Upper lobe of left lung (tissue), 6 donors: ENCODE results near the gene CD46. TPM values are rescaled to one million over a fixed set of nuclear protein-coding genes. Genes with fewer than 3 reads are reported as not detected.

Source experiments
- ATAC-seq, 2 donors: fragments of 200-7000 bp; cut with Tn5 transposase; one replicate each; pipeline ENCODE4 v1.9.1; 2022; ENCODE audit warnings: mild to moderate bottlenecking in 2 of 2, moderate library complexity in 2 of 2; ENCODE audit not compliant: low FRiP score in 2 of 2
- DNase-seq, 2 donors: peaks; one replicate each; pipeline ENCODE4 v3.0.0-alpha.2; 2019 to 2020
- H3K27ac ChIP-seq, 4 donors: fragments of 200-600 bp; sonication (generic); one replicate each; pipeline ENCODE4 v1.5.1; 2016 to 2019
- H3K27me3 ChIP-seq, 4 donors: fragments of 200-600 bp; sonication (generic); one replicate each; pipeline ENCODE4 v1.5.1; 2017 to 2019
- H3K36me3 ChIP-seq, 4 donors: fragments of 200-600 bp; sonication (generic); one replicate each; pipeline ENCODE4 v1.5.1; 2016 to 2019
- H3K4me1 ChIP-seq, 4 donors: fragments of 200-600 bp; sonication (generic); one replicate each; pipeline ENCODE4 v1.5.1; 2018 to 2019
- H3K4me3 ChIP-seq, 4 donors: fragments of 200-600 bp; sonication (generic); one replicate each; pipeline ENCODE4 v1.5.1; 2017 to 2019; ENCODE audit warnings: mild to moderate bottlenecking in 2 of 4, moderate library complexity in 1 of 4
- H3K9me3 ChIP-seq, 4 donors: fragments of 200-600 bp; sonication (generic); one replicate each; pipeline ENCODE4 v1.5.1; 2018 to 2019
- EP300 ChIP-seq, 4 donors: sonication (generic); formaldehyde crosslinking; IDR thresholded peaks; one replicate each; pipeline ENCODE4 v1.5.1; 2017; ENCODE audit warnings: antibody characterized with exemption in 4 of 4, control low read depth in 2 of 4
- POLR2A ChIP-seq, 4 donors: fragments of 450-650 bp; IDR thresholded peaks; one replicate each; pipeline ENCODE4 v1.5.1; 2016 to 2017; ENCODE audit warnings: antibody characterized with exemption in 4 of 4, mild to moderate bottlenecking in 2 of 4
- POLR2AphosphoS5 ChIP-seq, 2 donors: sonication (generic); formaldehyde crosslinking; IDR thresholded peaks; one replicate each; pipeline ENCODE4 v1.5.1; 2017; ENCODE audit warnings: antibody characterized with exemption in 2 of 2
- WGBS, 2 donors: methylation state at CpG; one replicate each; pipeline ENCODE4 v1.1.5; 2017 to 2018; 5-methylcytosine and 5-hydroxymethylcytosine counted together
- total RNA-seq, 6 donors: library from RNA; depleted of rRNA in 4 of 6; stranded (reverse); fragments of >200 nt in 4 of 6; gene quantifications; one replicate each; pipeline versions ENCODE4 v1.1.0 to v1.2.1, GENCODE V29; 2016 to 2021
- TF ChIP-seq, protein P1 (sequence below), 6 experiments: fragments of 450-650 bp in 4 of 6; fragments of 200-600 bp in 2 of 6; sonication (generic) in 2 of 6; IDR thresholded peaks; one replicate each; pipeline ENCODE4 v1.5.1; 2016 to 2019; ENCODE audit warnings: antibody characterized with exemption in 6 of 6
- donor health status: DM: no; HTN: no; CAD: no; lungs with moderate emphysema.
- donor health status: DM: no; HTN: yes; CAD: no; lungs with severe emphysema.

The CD46 gene
- total RNA-seq, 6 donors from 2014 or later = 105 to 358 (median 248) TPM

DNA sequence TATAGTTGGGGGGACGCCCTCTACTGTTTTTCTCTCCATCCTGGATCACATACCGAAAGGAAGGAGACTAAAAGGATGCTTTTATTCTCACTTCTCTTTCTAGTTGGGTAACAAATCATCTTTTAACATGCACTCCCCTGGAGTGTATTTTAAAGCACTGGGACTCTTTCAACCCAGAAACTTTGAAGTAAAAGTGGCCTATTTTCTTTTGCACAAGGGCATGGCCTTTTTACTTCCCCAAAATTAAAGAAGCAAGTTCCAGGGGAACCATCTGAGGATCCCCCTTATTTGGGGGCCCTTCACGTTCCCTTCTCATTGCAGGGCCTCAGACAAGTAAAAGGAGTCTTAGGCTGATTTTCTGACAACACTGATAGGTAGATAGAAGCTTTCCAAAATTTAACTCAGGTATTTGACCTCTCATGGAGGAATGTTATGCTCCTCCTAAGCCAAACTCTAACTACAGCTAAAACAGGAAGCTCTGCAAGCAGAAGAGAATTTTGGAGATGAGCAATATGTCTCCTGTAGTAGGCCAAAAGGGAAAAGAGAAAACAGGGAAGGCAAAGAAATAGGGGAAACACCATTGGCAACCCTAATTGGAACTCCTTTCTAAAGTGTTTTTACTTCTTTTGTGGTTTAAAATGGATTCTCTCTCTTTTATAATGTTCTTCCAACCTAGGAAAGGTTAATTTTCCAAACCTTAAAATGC, 8.9 kb upstream of the CD46 start:
- Histone ChIP-seq H3K9me3 (no peaks in the 10 kb centered on the region), H3K4me3 (no peak overlapping the region), H3K27me3 (no peaks in the 10 kb centered on the region), H3K4me1 (peaks cover 0 to 27% (median 7%) of the 10 kb centered on the region in 4 donors), H3K27ac (no peak overlapping the region), H3K36me3 (no peaks in the 10 kb centered on the region)
- DNase-seq (no peak), ATAC-seq (no peak)
- 79 to 85% methylated on average over 3 of the region's 3 CpGs for WGBS, 2 donors
- TF ChIP-seq, protein P1, sequence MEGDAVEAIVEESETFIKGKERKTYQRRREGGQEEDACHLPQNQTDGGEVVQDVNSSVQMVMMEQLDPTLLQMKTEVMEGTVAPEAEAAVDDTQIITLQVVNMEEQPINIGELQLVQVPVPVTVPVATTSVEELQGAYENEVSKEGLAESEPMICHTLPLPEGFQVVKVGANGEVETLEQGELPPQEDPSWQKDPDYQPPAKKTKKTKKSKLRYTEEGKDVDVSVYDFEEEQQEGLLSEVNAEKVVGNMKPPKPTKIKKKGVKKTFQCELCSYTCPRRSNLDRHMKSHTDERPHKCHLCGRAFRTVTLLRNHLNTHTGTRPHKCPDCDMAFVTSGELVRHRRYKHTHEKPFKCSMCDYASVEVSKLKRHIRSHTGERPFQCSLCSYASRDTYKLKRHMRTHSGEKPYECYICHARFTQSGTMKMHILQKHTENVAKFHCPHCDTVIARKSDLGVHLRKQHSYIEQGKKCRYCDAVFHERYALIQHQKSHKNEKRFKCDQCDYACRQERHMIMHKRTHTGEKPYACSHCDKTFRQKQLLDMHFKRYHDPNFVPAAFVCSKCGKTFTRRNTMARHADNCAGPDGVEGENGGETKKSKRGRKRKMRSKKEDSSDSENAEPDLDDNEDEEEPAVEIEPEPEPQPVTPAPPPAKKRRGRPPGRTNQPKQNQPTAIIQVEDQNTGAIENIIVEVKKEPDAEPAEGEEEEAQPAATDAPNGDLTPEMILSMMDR (IDR thresholded peaks at IDR 0.05) = no peak
- TF ChIP-seq POLR2A (IDR thresholded peaks at IDR 0.05) = no peak
- no peak for TF ChIP-seq EP300 (IDR thresholded peaks at IDR 0.05)
- TF ChIP-seq POLR2AphosphoS5 (IDR thresholded peaks at IDR 0.05) = no peak

DNA sequence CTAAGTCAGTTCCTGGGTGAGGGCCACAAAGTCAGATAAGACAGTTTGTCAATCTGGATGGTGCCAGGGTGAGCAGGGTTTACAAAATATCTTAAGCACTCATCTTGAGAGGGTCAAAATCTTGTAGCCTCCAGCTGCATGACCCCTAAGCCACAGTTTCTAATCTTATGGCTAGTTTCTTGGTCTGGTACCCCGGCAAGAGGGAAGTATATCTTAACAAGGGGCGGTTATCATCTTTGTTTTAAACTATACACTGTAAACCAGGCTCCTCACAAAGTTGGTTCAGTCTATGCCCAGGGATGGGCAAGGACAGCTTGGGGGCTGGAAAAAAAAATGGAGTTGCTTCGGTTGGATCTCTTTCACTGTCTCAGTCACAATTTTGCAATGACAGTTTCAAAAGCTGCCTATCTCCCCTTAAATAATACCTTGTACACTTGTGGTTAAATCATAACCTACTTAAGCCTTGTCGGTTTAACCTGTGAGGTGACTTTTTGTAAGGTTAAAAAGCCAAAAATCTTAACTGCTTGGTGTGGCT, 7.8 kb upstream of the CD46 start:
- Histone ChIP-seq H3K4me3 (no peak overlapping the region), H3K9me3 (no peaks in the 10 kb centered on the region), H3K27ac (no peak overlapping the region), H3K4me1 (peaks cover 0 to 30% (median 13%) of the 10 kb centered on the region in 4 donors), H3K36me3 (no peaks in the 10 kb centered on the region), H3K27me3 (no peaks in the 10 kb centered on the region)
- no peak for TF ChIP-seq EP300 (IDR thresholded peaks at IDR 0.05)
- TF ChIP-seq, protein P1 (IDR thresholded peaks at IDR 0.05) = no peak
- TF ChIP-seq POLR2A (IDR thresholded peaks at IDR 0.05) = no peak
- no peak for TF ChIP-seq POLR2AphosphoS5 (IDR thresholded peaks at IDR 0.05)
- DNase-seq (no peak), ATAC-seq (no peak)
- WGBS, 2 donors = 72 to 73% methylated on average over 4 of the region's 4 CpGs

- Histone ChIP-seq H3K4me1 (peaks cover 1 to 41% (median 22%) of the 10 kb centered on the region in 4 donors), H3K27me3 (no peaks in the 10 kb centered on the region), H3K4me3 (no peak overlapping the region), H3K9me3 (no peaks in the 10 kb centered on the region), H3K36me3 (no peaks in the 10 kb centered on the region), H3K27ac (no peak overlapping the region)
- ATAC-seq (no peak), DNase-seq (no peak)
- WGBS, 2 donors = 34 to 40% methylated on average over 1 of the region's 1 CpG
- TF ChIP-seq POLR2A (IDR thresholded peaks at IDR 0.05) (no peak), POLR2AphosphoS5 (IDR thresholded peaks at IDR 0.05) (no peak), EP300 (IDR thresholded peaks at IDR 0.05) (no peak)
- TF ChIP-seq, protein P1 (IDR thresholded peaks at IDR 0.05) = no peak
Measured at GRCh38 chr1:207745285-207745684, 6.6 kb upstream of the CD46 start.

- no peak for TF ChIP-seq POLR2AphosphoS5 (IDR thresholded peaks at IDR 0.05)
- no peak for TF ChIP-seq POLR2A (IDR thresholded peaks at IDR 0.05)
- no peak for TF ChIP-seq EP300 (IDR thresholded peaks at IDR 0.05)
- TF ChIP-seq, protein P1 (IDR thresholded peaks at IDR 0.05) = no peak
- no peaks in the 10 kb centered on the region for H3K36me3 ChIP-seq
- DNase-seq (no peak), ATAC-seq (no peak)
- H3K4me1 ChIP-seq = peaks cover 2 to 49% (median 30%) of the 10 kb centered on the region in 4 donors
- WGBS, 2 donors = 80 to 82% methylated on average over 6 of the region's 6 CpGs
- no peak overlapping the region for H3K4me3 ChIP-seq
- no peaks in the 10 kb centered on the region for H3K27me3 ChIP-seq
- no peaks in the 10 kb centered on the region for H3K9me3 ChIP-seq
- peak overlapping the region in 3 of 4 donors; percentile 13 to 44 (median 42) for H3K27ac ChIP-seq
Measured at GRCh38 chr1:207745839-207746767, 5.8 kb upstream of the CD46 start.
